Measurements from ENCODE around the gene STON2. TPM values are rescaled to one million over a fixed set of nuclear protein-coding genes. Genes with fewer than 3 reads are reported as not detected.

Gene STON2
- total and polyA plus RNA-seq, 4 donors: 1.9 to 30.0 (median 7.3) TPM

DNA sequence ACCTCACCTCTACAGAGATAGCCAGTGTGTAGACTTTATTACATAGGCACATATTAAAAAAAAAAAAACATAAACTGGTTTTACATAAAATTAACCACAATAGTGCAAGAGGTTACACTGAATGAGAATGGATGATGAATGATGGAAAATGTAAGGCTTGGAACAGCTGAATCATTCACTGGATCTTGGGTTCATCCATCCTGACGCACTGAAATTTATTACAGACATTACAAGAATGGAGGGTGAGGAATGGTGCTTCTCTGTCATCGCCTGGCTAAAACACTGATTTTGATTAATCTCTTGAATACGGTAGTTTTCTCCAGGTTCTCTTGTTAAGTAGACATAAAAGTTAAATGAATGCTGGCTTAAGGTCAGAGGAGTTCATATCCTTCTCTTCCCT lies 139.4 kb downstream of the STON2 start:
- H3K9me3 ChIP-seq (ENCODE audit: control insufficient read depth in 4 of 4, low read length in 3 of 4): no peaks in the 10 kb centered on the region
- no peak for DNase-seq (ENCODE audit: low spot score)
- no peak overlapping the region for H3K4me3 ChIP-seq (ENCODE audit: low read depth in 1 of 3, low read length in 3 of 3)
- no peak overlapping the region for H3K27ac ChIP-seq (ENCODE audit: low read depth in 1 of 2, low read length in 2 of 2)
- TF ChIP-seq SP1 (IDR thresholded peaks at IDR 0.05): no peak
- TF ChIP-seq RXRA (IDR thresholded peaks at IDR 0.05): no peak
- TF ChIP-seq JUND (IDR thresholded peaks at IDR 0.05): no peak
- no peak for TF ChIP-seq NR2F2 (IDR thresholded peaks at IDR 0.05)
- no peak for TF ChIP-seq EGR1 (IDR thresholded peaks at IDR 0.05; ENCODE audit: low read depth in 2 of 2)
- no peak for TF ChIP-seq FOXA1 (IDR thresholded peaks at IDR 0.05)
- TF ChIP-seq, protein P1, sequence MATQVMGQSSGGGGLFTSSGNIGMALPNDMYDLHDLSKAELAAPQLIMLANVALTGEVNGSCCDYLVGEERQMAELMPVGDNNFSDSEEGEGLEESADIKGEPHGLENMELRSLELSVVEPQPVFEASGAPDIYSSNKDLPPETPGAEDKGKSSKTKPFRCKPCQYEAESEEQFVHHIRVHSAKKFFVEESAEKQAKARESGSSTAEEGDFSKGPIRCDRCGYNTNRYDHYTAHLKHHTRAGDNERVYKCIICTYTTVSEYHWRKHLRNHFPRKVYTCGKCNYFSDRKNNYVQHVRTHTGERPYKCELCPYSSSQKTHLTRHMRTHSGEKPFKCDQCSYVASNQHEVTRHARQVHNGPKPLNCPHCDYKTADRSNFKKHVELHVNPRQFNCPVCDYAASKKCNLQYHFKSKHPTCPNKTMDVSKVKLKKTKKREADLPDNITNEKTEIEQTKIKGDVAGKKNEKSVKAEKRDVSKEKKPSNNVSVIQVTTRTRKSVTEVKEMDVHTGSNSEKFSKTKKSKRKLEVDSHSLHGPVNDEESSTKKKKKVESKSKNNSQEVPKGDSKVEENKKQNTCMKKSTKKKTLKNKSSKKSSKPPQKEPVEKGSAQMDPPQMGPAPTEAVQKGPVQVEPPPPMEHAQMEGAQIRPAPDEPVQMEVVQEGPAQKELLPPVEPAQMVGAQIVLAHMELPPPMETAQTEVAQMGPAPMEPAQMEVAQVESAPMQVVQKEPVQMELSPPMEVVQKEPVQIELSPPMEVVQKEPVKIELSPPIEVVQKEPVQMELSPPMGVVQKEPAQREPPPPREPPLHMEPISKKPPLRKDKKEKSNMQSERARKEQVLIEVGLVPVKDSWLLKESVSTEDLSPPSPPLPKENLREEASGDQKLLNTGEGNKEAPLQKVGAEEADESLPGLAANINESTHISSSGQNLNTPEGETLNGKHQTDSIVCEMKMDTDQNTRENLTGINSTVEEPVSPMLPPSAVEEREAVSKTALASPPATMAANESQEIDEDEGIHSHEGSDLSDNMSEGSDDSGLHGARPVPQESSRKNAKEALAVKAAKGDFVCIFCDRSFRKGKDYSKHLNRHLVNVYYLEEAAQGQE (IDR thresholded peaks at IDR 0.05): no peak
- no peak for TF ChIP-seq FOXA2 (IDR thresholded peaks at IDR 0.05)
- TF ChIP-seq HNF4G (IDR thresholded peaks at IDR 0.05): no peak
- TF ChIP-seq, protein P2, sequence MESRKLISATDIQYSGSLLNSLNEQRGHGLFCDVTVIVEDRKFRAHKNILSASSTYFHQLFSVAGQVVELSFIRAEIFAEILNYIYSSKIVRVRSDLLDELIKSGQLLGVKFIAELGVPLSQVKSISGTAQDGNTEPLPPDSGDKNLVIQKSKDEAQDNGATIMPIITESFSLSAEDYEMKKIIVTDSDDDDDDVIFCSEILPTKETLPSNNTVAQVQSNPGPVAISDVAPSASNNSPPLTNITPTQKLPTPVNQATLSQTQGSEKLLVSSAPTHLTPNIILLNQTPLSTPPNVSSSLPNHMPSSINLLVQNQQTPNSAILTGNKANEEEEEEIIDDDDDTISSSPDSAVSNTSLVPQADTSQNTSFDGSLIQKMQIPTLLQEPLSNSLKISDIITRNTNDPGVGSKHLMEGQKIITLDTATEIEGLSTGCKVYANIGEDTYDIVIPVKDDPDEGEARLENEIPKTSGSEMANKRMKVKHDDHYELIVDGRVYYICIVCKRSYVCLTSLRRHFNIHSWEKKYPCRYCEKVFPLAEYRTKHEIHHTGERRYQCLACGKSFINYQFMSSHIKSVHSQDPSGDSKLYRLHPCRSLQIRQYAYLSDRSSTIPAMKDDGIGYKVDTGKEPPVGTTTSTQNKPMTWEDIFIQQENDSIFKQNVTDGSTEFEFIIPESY (IDR thresholded peaks at IDR 0.05): no peak
- TF ChIP-seq, protein P3, sequence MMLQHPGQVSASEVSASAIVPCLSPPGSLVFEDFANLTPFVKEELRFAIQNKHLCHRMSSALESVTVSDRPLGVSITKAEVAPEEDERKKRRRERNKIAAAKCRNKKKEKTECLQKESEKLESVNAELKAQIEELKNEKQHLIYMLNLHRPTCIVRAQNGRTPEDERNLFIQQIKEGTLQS (IDR thresholded peaks at IDR 0.05): no peak
- no peak for TF ChIP-seq YY1 (IDR thresholded peaks at IDR 0.05)
- H3K9ac ChIP-seq (ENCODE audit: low read depth in 1 of 2, low read length in 2 of 2): no peak overlapping the region
- H3K4me1 ChIP-seq (ENCODE audit: control insufficient read depth in 4 of 4, insufficient read depth in 4 of 4, low read length in 3 of 4): no peaks in the 10 kb centered on the region
- H3K36me3 ChIP-seq (ENCODE audit: control insufficient read depth in 4 of 4, insufficient read depth in 3 of 4, low read depth in 1 of 4, low read length in 3 of 4): no peaks in the 10 kb centered on the region
- WGBS: 95% methylated on average over 3 of the region's 3 CpGs
- H3K27me3 ChIP-seq (ENCODE audit: control insufficient read depth in 4 of 4, insufficient read depth in 4 of 4, low read length in 3 of 4): no peaks in the 10 kb centered on the region

DNA sequence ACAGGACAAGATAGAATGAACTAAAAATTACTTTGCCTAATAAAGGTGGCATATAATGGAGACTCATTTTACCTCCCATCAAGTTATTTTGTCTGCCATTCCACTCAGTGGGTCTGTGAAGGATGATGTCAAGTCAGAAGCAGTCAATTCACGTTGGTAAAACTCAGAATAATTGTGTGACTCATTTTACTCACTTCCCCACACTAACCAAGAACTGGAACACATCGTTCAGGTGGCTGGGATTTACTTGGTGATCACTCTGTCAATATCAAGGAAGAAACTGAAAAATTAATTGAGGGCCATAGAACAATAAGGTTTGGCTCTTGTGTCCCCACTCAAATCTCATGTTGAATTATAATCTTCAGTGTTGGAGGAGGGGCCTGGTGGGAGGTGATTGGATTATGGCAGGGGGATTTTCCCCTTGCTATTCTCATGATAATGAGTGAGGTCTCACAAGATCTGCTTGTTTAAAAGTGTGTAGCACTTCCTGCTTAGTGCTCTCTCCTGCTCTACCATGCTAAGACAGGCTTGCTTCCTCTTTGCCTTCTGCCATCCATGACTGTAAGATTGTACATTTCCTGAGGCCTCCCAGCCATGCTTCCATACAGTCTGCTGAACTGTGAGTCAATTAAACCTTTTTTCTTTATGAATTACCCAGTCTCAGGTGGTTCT lies 143.7 kb downstream of the STON2 start:
- Histone ChIP-seq H3K4me3 (ENCODE audit: low read depth in 1 of 3, low read length in 3 of 3) (no peak overlapping the region), H3K9ac (ENCODE audit: low read depth in 1 of 2, low read length in 2 of 2) (no peak overlapping the region), H3K36me3 (ENCODE audit: control insufficient read depth in 4 of 4, insufficient read depth in 3 of 4, low read depth in 1 of 4, low read length in 3 of 4) (no peaks in the 10 kb centered on the region), H3K27ac (ENCODE audit: low read depth in 1 of 2, low read length in 2 of 2) (no peak overlapping the region), H3K27me3 (ENCODE audit: control insufficient read depth in 4 of 4, insufficient read depth in 4 of 4, low read length in 3 of 4) (no peaks in the 10 kb centered on the region), H3K9me3 (ENCODE audit: control insufficient read depth in 4 of 4, low read length in 3 of 4) (no peaks in the 10 kb centered on the region), H3K4me1 (ENCODE audit: control insufficient read depth in 4 of 4, insufficient read depth in 4 of 4, low read length in 3 of 4) (no peaks in the 10 kb centered on the region)
- 83% methylated on average over 2 of the region's 2 CpGs for WGBS
- no peak for DNase-seq (ENCODE audit: low spot score)
- TF ChIP-seq GABPA (IDR thresholded peaks at IDR 0.05 in 1 of 2, conservative IDR thresholded peaks at IDR 0.05 in 1 of 2): no peak
- no peak for TF ChIP-seq EGR1 (IDR thresholded peaks at IDR 0.05; ENCODE audit: low read depth in 2 of 2)
- no peak for TF ChIP-seq YY1 (IDR thresholded peaks at IDR 0.05)
- TF ChIP-seq TAF1 (conservative IDR thresholded peaks at IDR 0.05): no peak
- no peak for TF ChIP-seq RXRA (IDR thresholded peaks at IDR 0.05)
- no peak for TF ChIP-seq FOXA1 (IDR thresholded peaks at IDR 0.05)
- TF ChIP-seq, protein P2 (IDR thresholded peaks at IDR 0.05): no peak
- TF ChIP-seq, protein P4, sequence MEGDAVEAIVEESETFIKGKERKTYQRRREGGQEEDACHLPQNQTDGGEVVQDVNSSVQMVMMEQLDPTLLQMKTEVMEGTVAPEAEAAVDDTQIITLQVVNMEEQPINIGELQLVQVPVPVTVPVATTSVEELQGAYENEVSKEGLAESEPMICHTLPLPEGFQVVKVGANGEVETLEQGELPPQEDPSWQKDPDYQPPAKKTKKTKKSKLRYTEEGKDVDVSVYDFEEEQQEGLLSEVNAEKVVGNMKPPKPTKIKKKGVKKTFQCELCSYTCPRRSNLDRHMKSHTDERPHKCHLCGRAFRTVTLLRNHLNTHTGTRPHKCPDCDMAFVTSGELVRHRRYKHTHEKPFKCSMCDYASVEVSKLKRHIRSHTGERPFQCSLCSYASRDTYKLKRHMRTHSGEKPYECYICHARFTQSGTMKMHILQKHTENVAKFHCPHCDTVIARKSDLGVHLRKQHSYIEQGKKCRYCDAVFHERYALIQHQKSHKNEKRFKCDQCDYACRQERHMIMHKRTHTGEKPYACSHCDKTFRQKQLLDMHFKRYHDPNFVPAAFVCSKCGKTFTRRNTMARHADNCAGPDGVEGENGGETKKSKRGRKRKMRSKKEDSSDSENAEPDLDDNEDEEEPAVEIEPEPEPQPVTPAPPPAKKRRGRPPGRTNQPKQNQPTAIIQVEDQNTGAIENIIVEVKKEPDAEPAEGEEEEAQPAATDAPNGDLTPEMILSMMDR (IDR thresholded peaks at IDR 0.05; ENCODE audit: low read depth, low read length, missing input control): no peak
- TF ChIP-seq SP1 (IDR thresholded peaks at IDR 0.05): no peak
- TF ChIP-seq, protein P3 (IDR thresholded peaks at IDR 0.05): no peak
- no peak for TF ChIP-seq HNF4G (IDR thresholded peaks at IDR 0.05)
- TF ChIP-seq, protein P5, sequence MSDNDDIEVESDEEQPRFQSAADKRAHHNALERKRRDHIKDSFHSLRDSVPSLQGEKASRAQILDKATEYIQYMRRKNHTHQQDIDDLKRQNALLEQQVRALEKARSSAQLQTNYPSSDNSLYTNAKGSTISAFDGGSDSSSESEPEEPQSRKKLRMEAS (IDR thresholded peaks at IDR 0.05): no peak
- TF ChIP-seq, protein P1 (IDR thresholded peaks at IDR 0.05): no peak
- TF ChIP-seq NR2F2 (IDR thresholded peaks at IDR 0.05): no peak
